Dendritic cell treated with granulocyte-macrophage colony-stimulating factor and Interleukin-4, amounts not matched to agents 40 ng/mL and 50 ng/mL, for 4 days (primary cell): ENCODE measurements around the gene TGOLN2.

Experiments
- H3K27ac Mint-ChIP-seq: one replicate; pipeline ENCODE4 v1.8.0; 2022; ENCODE audit warnings: mild to moderate bottlenecking, mixed read lengths
- H3K27me3 Mint-ChIP-seq: one replicate; pipeline ENCODE4 v1.8.0; 2022; ENCODE audit warnings: mild to moderate bottlenecking, mixed read lengths
- H3K36me3 Mint-ChIP-seq: one replicate; pipeline ENCODE4 v1.8.0; 2022; ENCODE audit warnings: low read depth, mixed read lengths
- H3K4me1 Mint-ChIP-seq: one replicate; pipeline ENCODE4 v1.8.0; 2022; ENCODE audit warnings: low read depth, mixed read lengths
- H3K4me3 Mint-ChIP-seq: one replicate; pipeline ENCODE4 v1.8.0; 2022; ENCODE audit warnings: mild to moderate bottlenecking, moderate library complexity, mixed read lengths
- H3K9me3 Mint-ChIP-seq: one replicate; pipeline ENCODE4 v1.8.0; 2022; ENCODE audit warnings: mixed read lengths
- intact Hi-C: fragments of 100-400 bp; cut with micrococcal nuclease; formaldehyde crosslinking; loops from one replicate; pipeline ENCODE4 v1.15.0; 2022

TGOLN2 gene

DNA sequence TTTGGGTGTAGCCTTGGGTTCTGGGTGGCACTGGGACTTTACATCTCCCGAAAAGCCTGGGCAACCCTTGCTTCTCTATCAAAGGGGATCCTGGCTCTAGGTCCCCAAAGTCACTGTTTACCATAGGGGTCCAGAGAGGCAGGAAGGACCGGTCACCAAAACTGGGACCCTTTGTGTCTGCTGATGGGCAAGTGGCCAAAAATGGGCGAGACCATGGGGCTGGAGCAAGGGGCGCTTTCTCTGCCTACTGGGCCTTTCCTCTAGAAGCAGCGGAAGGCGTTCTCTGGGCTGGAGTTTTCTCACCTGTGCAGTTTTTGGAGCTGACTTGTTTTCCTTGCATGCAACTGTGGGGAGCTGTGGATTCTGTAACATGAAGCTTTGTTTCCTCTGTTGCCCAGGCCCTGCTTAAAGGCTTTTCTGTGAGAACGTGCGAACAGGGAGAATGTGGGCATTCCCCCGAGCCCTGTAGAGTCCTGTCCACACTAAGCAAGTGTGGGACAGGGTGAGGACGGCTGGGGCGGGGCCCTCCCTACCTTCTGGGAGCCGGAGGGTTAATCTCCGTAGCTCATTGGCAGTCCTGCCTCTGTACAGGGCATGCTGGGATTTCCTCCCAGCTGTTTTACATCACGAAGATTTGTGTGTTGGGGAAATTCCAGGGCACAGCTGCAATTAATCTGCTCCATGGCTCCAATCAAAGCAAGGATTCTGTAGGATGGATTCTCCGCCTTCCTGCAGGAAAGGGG lies 50.2 kb downstream of the TGOLN2 start:
- intact Hi-C loops: no loop called here
- Mint-ChIP-seq H3K4me1 (no peaks in the 10 kb centered on the region), H3K4me3 (no peak overlapping the region), H3K27ac (no peak overlapping the region), H3K27me3 (peaks cover 13% of the 10 kb centered on the region), H3K9me3 (no peaks in the 10 kb centered on the region), H3K36me3 (no peaks in the 10 kb centered on the region)

DNA sequence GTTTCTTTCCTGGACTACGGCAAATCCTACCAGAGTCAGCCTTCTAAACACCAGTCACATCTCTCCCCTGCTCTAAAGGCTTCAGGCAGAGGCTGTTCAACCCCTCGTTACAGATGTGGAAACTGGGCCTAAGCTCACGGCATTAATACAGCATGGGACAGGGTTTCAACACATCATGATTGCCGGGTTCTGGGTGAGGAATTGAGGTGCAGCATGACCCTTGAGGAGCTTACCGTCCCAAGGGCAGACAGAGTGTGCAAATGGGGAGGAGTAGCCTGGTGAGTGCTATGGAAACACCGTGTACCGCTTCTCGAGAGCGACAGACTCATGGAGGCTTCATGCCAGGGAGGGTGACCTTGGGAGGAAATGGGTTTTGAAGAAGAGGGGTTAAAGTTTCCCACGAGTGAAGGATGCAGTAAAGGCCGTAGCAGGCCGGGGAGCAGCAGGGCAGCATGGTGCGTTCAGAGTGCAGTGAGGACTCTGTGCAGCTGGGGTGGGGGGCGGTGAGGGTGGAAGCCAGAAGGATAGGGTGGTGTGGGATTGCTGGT lies 51.1 kb downstream of the TGOLN2 start:
- peaks cover 13% of the 10 kb centered on the region for H3K27me3 Mint-ChIP-seq
- intact Hi-C loops: no loop called here
- H3K4me3 Mint-ChIP-seq: no peak overlapping the region
- no peaks in the 10 kb centered on the region for H3K36me3 Mint-ChIP-seq
- no peak overlapping the region for H3K27ac Mint-ChIP-seq
- H3K9me3 Mint-ChIP-seq: no peaks in the 10 kb centered on the region
- no peaks in the 10 kb centered on the region for H3K4me1 Mint-ChIP-seq

DNA sequence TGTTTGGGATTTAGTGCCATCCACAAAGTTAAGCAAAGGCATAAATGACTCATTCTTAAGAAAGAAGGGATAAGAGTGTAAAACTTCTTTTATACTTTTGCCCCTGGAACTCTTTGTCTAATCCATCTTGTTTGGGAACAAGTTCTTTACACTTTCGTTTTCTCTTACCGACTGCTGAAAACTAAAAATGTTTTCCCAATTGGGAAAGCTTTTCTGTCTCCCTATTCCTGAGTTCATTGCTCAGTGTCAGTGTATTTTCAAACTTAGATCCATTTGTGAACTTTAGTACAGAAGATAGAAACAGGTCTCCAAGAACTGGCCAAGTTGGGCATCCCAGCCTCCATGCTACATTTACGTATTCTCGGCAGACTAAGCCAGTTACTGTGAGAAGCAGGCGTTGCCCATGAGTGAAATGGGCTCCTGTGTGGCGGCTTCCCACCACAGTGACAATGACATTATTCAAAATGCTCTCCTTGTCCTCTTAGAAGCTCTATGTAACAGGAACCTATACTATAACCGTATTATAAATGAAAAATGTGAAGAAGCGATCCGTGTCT lies 51.7 kb downstream of the TGOLN2 start:
- H3K9me3 Mint-ChIP-seq: no peaks in the 10 kb centered on the region
- H3K4me3 Mint-ChIP-seq: no peak overlapping the region
- H3K36me3 Mint-ChIP-seq: no peaks in the 10 kb centered on the region
- intact Hi-C loops: no loop called here
- no peaks in the 10 kb centered on the region for H3K4me1 Mint-ChIP-seq
- H3K27ac Mint-ChIP-seq: no peak overlapping the region
- H3K27me3 Mint-ChIP-seq: peaks cover 13% of the 10 kb centered on the region

GRCh38 chr2:85273738-85274731 lies 53.8 kb downstream of the TGOLN2 start:
- Mint-ChIP-seq H3K27ac (no peak overlapping the region), H3K36me3 (no peaks in the 10 kb centered on the region), H3K27me3 (peaks cover 12% of the 10 kb centered on the region), H3K9me3 (no peaks in the 10 kb centered on the region), H3K4me3 (no peak overlapping the region), H3K4me1 (no peaks in the 10 kb centered on the region)
- intact Hi-C loops: no loop called here

DNA sequence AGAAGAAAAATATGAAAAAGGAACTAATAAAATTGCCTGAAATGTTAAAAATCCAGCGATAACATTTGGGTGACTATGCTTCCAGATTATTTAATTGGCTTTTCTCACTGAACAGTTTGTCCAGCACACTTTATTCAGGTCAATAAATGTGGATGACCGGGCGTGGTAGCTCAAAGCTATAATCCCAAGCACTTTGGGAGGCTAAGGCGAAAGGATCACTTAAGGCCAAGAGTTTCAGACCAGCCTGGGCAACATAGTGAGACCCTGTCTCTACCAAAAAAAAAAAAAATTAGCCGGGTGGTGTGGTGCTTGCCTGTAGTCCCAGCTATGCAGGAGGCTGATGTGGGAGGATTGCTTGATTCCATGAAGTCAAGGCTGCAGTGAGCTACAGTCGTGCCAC lies 55.4 kb downstream of the TGOLN2 start:
- no peaks in the 10 kb centered on the region for H3K9me3 Mint-ChIP-seq
- no peak overlapping the region for H3K4me3 Mint-ChIP-seq
- no peak overlapping the region for H3K27ac Mint-ChIP-seq
- H3K27me3 Mint-ChIP-seq: peaks cover 14% of the 10 kb centered on the region
- H3K4me1 Mint-ChIP-seq: no peaks in the 10 kb centered on the region
- intact Hi-C loops: no loop called here
- no peaks in the 10 kb centered on the region for H3K36me3 Mint-ChIP-seq

DNA sequence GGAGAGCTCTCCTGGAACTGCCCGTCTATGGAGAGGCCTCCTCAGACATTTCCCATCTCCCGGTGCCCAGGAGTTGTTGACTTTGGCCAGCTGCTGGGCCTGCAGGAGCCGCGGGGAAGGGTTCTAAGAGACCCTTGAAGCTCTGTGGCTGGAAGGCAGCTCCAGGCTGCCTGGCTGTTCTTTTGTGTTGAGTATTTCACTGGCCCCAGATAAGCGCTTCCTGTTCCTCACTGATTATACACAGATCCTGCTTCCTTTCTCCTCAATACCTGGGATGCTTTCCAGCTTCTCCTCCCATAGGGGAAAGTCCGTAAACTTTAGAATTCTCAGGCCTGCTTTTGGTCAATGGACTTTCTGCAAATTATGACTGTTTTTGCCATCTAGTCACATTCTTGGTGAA lies 57.8 kb downstream of the TGOLN2 start:
- intact Hi-C loops: no loop called here
- Mint-ChIP-seq H3K36me3 (no peaks in the 10 kb centered on the region), H3K4me3 (no peak overlapping the region), H3K27ac (no peak overlapping the region), H3K9me3 (no peaks in the 10 kb centered on the region), H3K4me1 (no peaks in the 10 kb centered on the region), H3K27me3 (peaks cover 8% of the 10 kb centered on the region)
